SU-DHL-6 (cell line): ENCODE data around the gene ZSCAN21.

Source experiments
- H2AFZ ChIP-seq: fragments of 200-600 bp; sonication (generic); 2 replicates; pipeline ENCODE4 v1.6.1; 2014; ENCODE audit warnings: low read depth, mild to moderate bottlenecking, moderate library complexity, mixed read lengths, antibody characterized with exemption, low read length; ENCODE audit not compliant: severe bottlenecking
- H3F3A ChIP-seq: fragments of 200-600 bp; shearing (Covaris generic); 2 replicates; pipeline ENCODE4 v1.6.0; 2016; ENCODE audit warnings: antibody characterized with exemption, mild to moderate bottlenecking; ENCODE audit not compliant: insufficient read depth
- H3K27ac ChIP-seq: fragments of 200-600 bp; sonication (generic); 2 replicates; pipeline ENCODE4 v1.5.1; 2016; ENCODE audit warnings: low read depth, mild to moderate bottlenecking, low read length, moderate library complexity, mixed read lengths
- H3K27me3 ChIP-seq: fragments of 200-600 bp; sonication (generic), shearing (Covaris generic); 2 replicates; pipeline ENCODE4 v1.6.0; 2014; ENCODE audit warnings: mild to moderate bottlenecking, low read length
- H3K36me3 ChIP-seq: fragments of 200-600 bp; sonication (generic); 2 replicates; pipeline ENCODE4 v1.6.1; 2014; ENCODE audit warnings: mild to moderate bottlenecking, low read length, mixed read lengths
- H3K4me2 ChIP-seq: fragments of 300-600, 200-600 bp; shearing (Covaris generic), sonication (generic); 2 replicates; pipeline ENCODE4 v1.6.0; 2014; ENCODE audit warnings: low read length, low read depth, mild to moderate bottlenecking; ENCODE audit not compliant: poor library complexity, severe bottlenecking
- H3K4me3 ChIP-seq: fragments of 200-600 bp; sonication (generic); 2 replicates; pipeline ENCODE4 v1.5.1; 2014; ENCODE audit warnings: antibody characterized with exemption, low read length, mild to moderate bottlenecking, mixed read lengths; ENCODE audit not compliant: insufficient read depth, poor library complexity, severe bottlenecking
- H3K79me2 ChIP-seq: fragments of 200-600 bp; sonication (generic); 2 replicates; pipeline ENCODE4 v1.6.1; 2014; ENCODE audit warnings: mild to moderate bottlenecking, low read length, moderate library complexity; ENCODE audit not compliant: insufficient read depth
- H3K9ac ChIP-seq: fragments of 200-600 bp; sonication (generic); 2 replicates; pipeline ENCODE4 v1.7.0; 2014; ENCODE audit warnings: mild to moderate bottlenecking, low read length
- H3K9me2 ChIP-seq: fragments of 200-600 bp; sonication (generic); replicated peaks from 2 replicates; pipeline ENCODE4 v1.6.1; 2014; ENCODE audit warnings: low read length; ENCODE audit not compliant: insufficient read depth
- H3K9me3 ChIP-seq: fragments of 200-600 bp; sonication (generic); 2 replicates; pipeline ENCODE4 v1.6.1; 2014; ENCODE audit warnings: low read length, mixed read lengths; ENCODE audit not compliant: insufficient read depth
- H4K20me1 ChIP-seq: fragments of 200-600 bp; sonication (generic); 2 replicates; pipeline ENCODE4 v1.6.1; 2014; ENCODE audit warnings: low read depth, mild to moderate bottlenecking, antibody characterized with exemption, low read length, moderate library complexity, mixed read lengths
- CTCF ChIP-seq: fragments of 200-600 bp; sonication (generic); IDR thresholded peaks from one replicate; pipeline ENCODE4 v1.5.1; 2017; ENCODE audit warnings: antibody characterized with exemption, mild to moderate bottlenecking, low read length, moderate library complexity; ENCODE audit not compliant: insufficient read depth, poor library complexity, severe bottlenecking
- EZH2phosphoT487 ChIP-seq: fragments of 200-600 bp; sonication (generic), shearing (Covaris generic); conservative IDR thresholded peaks from 2 replicates; pipeline ENCODE4 v1.6.1; 2018; ENCODE audit warnings: mild to moderate bottlenecking, antibody characterized with exemption, low read length, moderate library complexity, mixed read lengths

Gene ZSCAN21

GRCh38 chr7:100022621-100023020 lies 27.0 kb upstream of the ZSCAN21 start:
- Histone ChIP-seq H3K27me3 (no peaks in the 10 kb centered on the region), H4K20me1 (no peaks in the 10 kb centered on the region), H3K4me2 (no peak overlapping the region), H3K9ac (no peak overlapping the region), H3K27ac (no peak overlapping the region), H2AFZ (no peak overlapping the region), H3K4me3 (no peak overlapping the region), H3F3A (peaks cover 8% of the 10 kb centered on the region), H3K36me3 (peaks cover 12% of the 10 kb centered on the region), H3K79me2 (peaks cover 49% of the 10 kb centered on the region), H3K9me3 (no peaks in the 10 kb centered on the region), H3K9me2 (no peaks in the 10 kb centered on the region)
- TF ChIP-seq EZH2phosphoT487 (no peak), CTCF (no peak)

DNA sequence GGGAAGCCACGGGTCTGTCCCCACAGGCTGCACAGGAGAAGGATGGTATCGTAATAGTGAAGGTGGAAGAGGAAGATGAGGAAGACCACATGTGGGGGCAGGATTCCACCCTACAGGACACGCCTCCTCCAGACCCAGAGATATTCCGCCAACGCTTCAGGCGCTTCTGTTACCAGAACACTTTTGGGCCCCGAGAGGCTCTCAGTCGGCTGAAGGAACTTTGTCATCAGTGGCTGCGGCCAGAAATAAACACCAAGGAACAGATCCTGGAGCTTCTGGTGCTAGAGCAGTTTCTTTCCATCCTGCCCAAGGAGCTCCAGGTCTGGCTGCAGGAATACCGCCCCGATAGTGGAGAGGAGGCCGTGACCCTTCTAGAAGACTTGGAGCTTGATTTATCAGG lies 26.0 kb upstream of the ZSCAN21 start:
- Histone ChIP-seq H3K27ac (no peak overlapping the region), H3K4me3 (no peak overlapping the region), H3K27me3 (no peaks in the 10 kb centered on the region), H3K4me2 (no peak overlapping the region), H2AFZ (no peak overlapping the region), H4K20me1 (no peaks in the 10 kb centered on the region), H3K9ac (no peak overlapping the region), H3K79me2 (peaks cover 40% of the 10 kb centered on the region), H3F3A (peaks cover 8% of the 10 kb centered on the region), H3K36me3 (peaks cover 12% of the 10 kb centered on the region), H3K9me2 (no peaks in the 10 kb centered on the region), H3K9me3 (no peaks in the 10 kb centered on the region)
- TF ChIP-seq EZH2phosphoT487: no peak
- no peak for TF ChIP-seq CTCF

DNA sequence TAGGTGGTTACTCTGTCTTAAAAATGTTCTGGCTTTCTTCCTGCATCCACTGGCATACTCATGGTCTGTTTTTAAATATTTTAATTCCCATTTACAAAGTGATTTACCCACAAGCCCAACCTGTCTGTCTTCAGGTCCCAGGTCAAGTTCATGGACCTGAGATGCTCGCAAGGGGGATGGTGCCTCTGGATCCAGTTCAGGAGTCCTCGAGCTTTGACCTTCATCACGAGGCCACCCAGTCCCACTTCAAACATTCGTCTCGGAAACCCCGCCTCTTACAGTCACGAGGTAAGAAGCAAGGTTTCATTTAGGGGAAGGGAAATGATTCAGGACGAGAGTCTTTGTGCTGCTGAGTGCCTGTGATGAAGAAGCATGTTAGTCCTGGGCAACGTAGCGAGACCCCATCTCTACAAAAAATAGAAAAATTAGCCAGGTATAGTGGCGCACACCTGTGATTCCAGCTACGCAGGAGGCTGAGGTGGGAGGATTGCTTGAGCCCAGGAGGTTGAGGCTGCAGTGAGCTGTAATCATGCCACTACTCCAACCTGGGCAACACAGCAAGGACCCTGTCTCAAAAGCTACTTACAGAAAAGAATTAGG lies 25.5 kb upstream of the ZSCAN21 start:
- no peaks in the 10 kb centered on the region for H3K9me2 ChIP-seq
- H4K20me1 ChIP-seq: no peaks in the 10 kb centered on the region
- no peak overlapping the region for H3K4me2 ChIP-seq
- no peak overlapping the region for H3K9ac ChIP-seq
- H3F3A ChIP-seq: peaks cover 8% of the 10 kb centered on the region
- no peaks in the 10 kb centered on the region for H3K9me3 ChIP-seq
- peaks cover 34% of the 10 kb centered on the region for H3K79me2 ChIP-seq
- H3K27ac ChIP-seq: no peak overlapping the region
- H3K27me3 ChIP-seq: no peaks in the 10 kb centered on the region
- H2AFZ ChIP-seq: no peak overlapping the region
- TF ChIP-seq CTCF: no peak
- TF ChIP-seq EZH2phosphoT487: no peak
- no peak overlapping the region for H3K4me3 ChIP-seq
- H3K36me3 ChIP-seq: peaks cover 12% of the 10 kb centered on the region
